ENCODE data around the gene TTC19. TPM values are rescaled to one million over a fixed set of nuclear protein-coding genes. Genes with fewer than 3 reads are reported as not detected.
A peak's percentile ranks its signal among the peaks of the same experiment; 100 is the strongest.

TTC19 gene
- total RNA-seq (2021; fragmentation: NEBNext Ultra II Directional; extraction: Animal tissue kit (Norgen Biotek cat#: 25700)), result 10 to 100 TPM; 10.4 to 15.4 (median 12.4) TPM
- long read RNA-seq, partial matches to known transcripts, result 1 of 5 reads
- long read RNA-seq, other reads (novel, unspliced or antisense), result 4 of 5 reads

- H3K4me3 Mint-ChIP-seq, result peak within 1 kb of the TSS; percentile 90
- no peaks in the 10 kb centered on the region; the same call in 1 of the 2 replicates for H3K27me3 Mint-ChIP-seq (ENCODE audit: insufficient read depth)
- peaks cover 35% of the 10 kb centered on the region for H3K36me3 Mint-ChIP-seq (ENCODE audit: low read depth)
Measured at GRCh38 chr17:15999141-15999973, at the start of gene TTC19, which contains the start of gene ZSWIM7. TSS of gene TTC19 (plus strand) at chr17:15999824. CDS start at chr17:15999849, 25 bp downstream. TSS of gene ZSWIM7 (minus strand) at chr17:15999704. CDS start at chr17:15999594, 110 bp downstream.

GRCh38 chr17:15951368-15952047 is 48.1 kb upstream of the TTC19 start:
- H3K4me1 Mint-ChIP-seq (ENCODE audit: low read depth), result peaks cover 36% of the 10 kb centered on the region
- peaks cover 7% of the 10 kb centered on the region for H3K27me3 Mint-ChIP-seq (ENCODE audit: insufficient read depth)
- no peak overlapping the region for H3K27ac Mint-ChIP-seq
- DNase-seq, result no peak
- no peaks in the 10 kb centered on the region for H3K36me3 Mint-ChIP-seq (ENCODE audit: low read depth)
- TF ChIP-seq CTCF (IDR thresholded peaks at IDR 0.05), result no peak
- no peaks in the 10 kb centered on the region for H3K9me3 Mint-ChIP-seq
- no peak overlapping the region for H3K4me3 Mint-ChIP-seq

More at GRCh38 chr17:15999141-15999973, at the start of gene TTC19, which contains the start of gene ZSWIM7:
- Mint-ChIP-seq H3K9me3 (peaks cover 10% of the 10 kb centered on the region; the same call in 1 of the 2 replicates), H3K27ac (peak within 1 kb of the TSS; percentile 92), H3K4me1 (ENCODE audit: low read depth) (peaks cover 23% of the 10 kb centered on the region)
- TF ChIP-seq CTCF (IDR thresholded peaks at IDR 0.05), result peak; percentile 19; the same call in 1 of the 2 replicates
- peak; percentile 84 for DNase-seq

GRCh38 chr17:15952048-15952532 is 47.5 kb upstream of the TTC19 start:
- Mint-ChIP-seq H3K36me3 (ENCODE audit: low read depth) (peaks cover 1% of the 10 kb centered on the region; the same call in 1 of the 2 replicates), H3K4me3 (no peak overlapping the region), H3K4me1 (ENCODE audit: low read depth) (peaks cover 36% of the 10 kb centered on the region), H3K9me3 (no peaks in the 10 kb centered on the region), H3K27me3 (ENCODE audit: insufficient read depth) (peaks cover 5% of the 10 kb centered on the region; the same call in 1 of the 2 replicates), H3K27ac (no peak overlapping the region)
- no peak for DNase-seq
- TF ChIP-seq CTCF (IDR thresholded peaks at IDR 0.05), result no peak

GRCh38 chr17:15952916-15953790 is 46.5 kb upstream of the TTC19 start:
- Mint-ChIP-seq H3K27me3 (ENCODE audit: insufficient read depth) (peaks cover 6% of the 10 kb centered on the region), H3K27ac (no peak overlapping the region)
- no peak for TF ChIP-seq CTCF (IDR thresholded peaks at IDR 0.05)

More at GRCh38 chr17:15952916-15953790, 46.5 kb upstream of the TTC19 start:
- H3K4me1 Mint-ChIP-seq (ENCODE audit: low read depth), result peaks cover 42% of the 10 kb centered on the region
- no peak for DNase-seq
- peaks cover 10% of the 10 kb centered on the region for H3K36me3 Mint-ChIP-seq (ENCODE audit: low read depth)
- no peaks in the 10 kb centered on the region for H3K9me3 Mint-ChIP-seq
- H3K4me3 Mint-ChIP-seq, result no peak overlapping the region
